CD1c-positive myeloid dendritic cell (primary cell): Measurements from ENCODE around the gene TMEM176A.

Source experiments
- DNase-seq: peaks from one replicate; pipeline ENCODE4 v3.0.0-alpha.2; 2016; ENCODE audit errors: extremely low spot score

TMEM176A gene

GRCh38 chr7:150818971-150819370 is 18.4 kb downstream of the TMEM176A start:
- no peak for DNase-seq

GRCh38 chr7:150820148-150820547 is 19.6 kb downstream of the TMEM176A start:
- no peak for DNase-seq

- no peak for DNase-seq
These were observed 20.1 kb downstream of the TMEM176A start for GRCh38 chr7:150820578-150821198.

GRCh38 chr7:150823043-150823442 is 22.5 kb downstream of the TMEM176A start:
- DNase-seq, result no peak

GRCh38 chr7:150823484-150824126 is 23.0 kb downstream of the TMEM176A start:
- DNase-seq, result no peak

- no peak for DNase-seq
These were observed 24.0 kb downstream of the TMEM176A start for GRCh38 chr7:150824379-150825177.

- no peak for DNase-seq
These were observed 25.7 kb downstream of the TMEM176A start for GRCh38 chr7:150826061-150826849.

- DNase-seq, result no peak
These were observed 27.8 kb downstream of the TMEM176A start for GRCh38 chr7:150828384-150828783.

DNA sequence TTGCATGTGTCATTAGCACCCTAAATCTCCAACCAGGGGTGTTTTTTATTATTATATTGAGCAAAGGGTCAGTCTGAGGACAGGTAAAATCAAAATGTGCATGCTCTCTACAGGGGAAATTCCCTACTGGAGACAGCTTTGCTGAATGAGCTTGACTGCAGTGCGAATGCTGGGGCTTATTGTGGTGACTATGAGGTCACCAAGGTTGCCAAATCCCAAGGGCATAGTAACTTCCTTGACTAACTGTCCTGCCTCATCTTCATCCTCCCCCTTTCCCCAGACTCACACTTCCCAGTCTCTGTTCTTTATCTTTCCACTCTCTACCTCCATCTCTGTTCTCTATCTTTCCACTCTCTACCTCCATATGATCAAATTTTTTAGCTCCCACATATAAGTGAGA is 28.9 kb downstream of the TMEM176A start:
- DNase-seq, result peak; percentile 16

DNA sequence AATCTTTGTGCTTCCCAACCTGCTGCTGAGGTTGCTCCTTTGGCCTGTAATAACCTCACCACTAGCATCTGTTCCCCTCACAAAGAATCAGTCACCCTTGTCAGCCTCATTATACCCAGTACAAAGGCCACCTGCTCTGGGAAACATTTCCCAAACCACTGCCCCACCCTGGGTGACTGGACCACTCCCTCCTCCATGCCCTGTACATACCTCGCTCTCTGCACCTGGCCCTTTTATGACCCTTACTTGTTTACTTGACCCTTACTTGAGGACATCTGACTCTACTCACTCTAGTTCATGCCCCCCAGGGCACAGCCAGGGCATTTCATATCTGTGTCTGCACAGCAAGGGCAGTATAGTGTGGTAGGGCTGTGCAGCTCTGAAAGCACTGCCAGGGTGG is 30.4 kb downstream of the TMEM176A start:
- DNase-seq, result no peak

DNA sequence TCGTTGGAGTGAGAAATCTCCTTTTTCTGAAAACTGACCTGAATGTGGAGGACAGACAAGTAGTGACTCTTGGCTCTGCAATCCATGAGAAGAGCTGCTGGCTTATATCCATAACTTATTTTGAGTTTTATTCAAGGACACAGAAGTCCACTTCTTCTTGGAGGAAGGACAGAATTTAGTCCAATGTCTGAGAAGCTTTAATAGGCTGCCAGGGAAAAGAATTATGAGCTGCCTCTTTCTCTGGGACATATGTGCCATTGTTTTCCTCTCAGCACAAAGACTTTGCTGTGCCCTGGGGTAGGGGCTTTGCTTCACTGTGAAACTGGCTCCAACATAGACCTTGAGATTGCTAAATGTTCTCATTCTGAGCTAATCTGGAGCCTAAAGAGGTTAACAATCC is 31.3 kb downstream of the TMEM176A start:
- no peak for DNase-seq

GRCh38 chr7:150835019-150835418 is 34.5 kb downstream of the TMEM176A start:
- no peak for DNase-seq

DNA sequence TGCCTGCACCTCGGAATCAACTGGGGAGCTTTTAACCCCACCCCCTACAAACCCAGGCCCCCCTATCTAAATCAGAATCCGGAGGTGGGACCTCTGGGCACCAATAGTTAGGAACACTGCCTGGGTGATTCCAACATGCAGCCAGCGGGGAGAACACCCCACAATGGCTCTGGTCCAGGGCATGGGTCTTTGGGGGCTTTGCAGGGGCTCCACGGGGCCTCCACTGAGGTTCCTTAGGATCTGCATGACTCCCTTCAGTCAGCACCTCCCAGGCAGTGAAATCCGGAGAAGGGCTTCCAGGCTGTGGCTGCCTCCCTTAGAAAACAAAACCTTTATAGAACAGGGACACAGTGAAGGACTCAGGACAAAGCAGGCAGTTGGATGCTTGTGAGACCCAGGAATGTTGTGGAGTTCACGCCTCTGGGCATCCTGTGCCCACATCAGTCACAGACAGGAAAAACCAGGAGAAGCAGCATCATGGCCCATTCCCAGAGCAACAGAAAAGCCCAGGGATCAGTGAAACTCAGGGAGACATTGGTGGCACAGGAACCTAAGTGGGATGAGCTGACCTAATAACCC is 35.2 kb downstream of the TMEM176A start:
- DNase-seq, result no peak

- DNase-seq, result no peak
These were observed 38.5 kb downstream of the TMEM176A start for GRCh38 chr7:150838965-150839650.

- DNase-seq, result no peak
These were observed 41.4 kb downstream of the TMEM176A start for GRCh38 chr7:150842018-150842417.

GRCh38 chr7:150842716-150843115 is 42.1 kb downstream of the TMEM176A start:
- DNase-seq, result no peak

GRCh38 chr7:150845421-150845861 is 44.9 kb downstream of the TMEM176A start:
- DNase-seq, result peak; percentile 45

- no peak for DNase-seq
These were observed 45.9 kb downstream of the TMEM176A start for GRCh38 chr7:150846291-150847115.

DNA sequence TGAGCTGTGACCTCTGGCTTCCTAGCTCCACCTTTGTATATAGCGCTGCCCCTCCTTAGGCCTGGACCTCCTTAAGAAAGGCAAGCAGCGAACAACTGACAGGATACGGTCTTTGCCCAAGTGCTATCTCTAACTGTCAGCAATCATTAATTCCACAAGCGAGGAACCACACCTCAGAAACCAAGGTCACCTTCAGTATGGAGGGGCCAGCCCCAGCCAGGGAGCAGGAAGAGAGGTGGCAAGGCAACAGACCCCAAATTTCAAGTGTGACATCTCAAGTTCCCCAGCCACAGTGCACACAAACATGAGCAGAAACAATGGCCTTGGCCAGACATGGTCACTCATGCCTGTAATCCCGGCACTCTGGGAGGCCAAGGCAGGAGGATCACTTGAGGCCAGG is 47.0 kb downstream of the TMEM176A start:
- DNase-seq, result no peak

- DNase-seq, result no peak
These were observed 47.5 kb downstream of the TMEM176A start for GRCh38 chr7:150848111-150848510.
